IPS-NIHi7 (cell line): ENCODE measurements around the gene BCAN.
A peak's percentile ranks its signal among the peaks of the same experiment; 100 is the strongest.
"Not testable (repeated sequence)": the region's sequence is repeated elsewhere in the genome, so short reads cannot be mapped to it uniquely, and the experiment has no call there.

Experiments
- DNase-seq: peaks from one replicate; pipeline ENCODE4 v3.0.0; 2012; ENCODE audit warnings: mixed read lengths; ENCODE audit errors: extremely low spot score

The BCAN gene

GRCh38 chr1:156641761-156642264, at the start of gene BCAN:
Gene BCAN (plus strand): TSS chr1:156642117. CDS start chr1:156646055, 3,938 bp downstream.
- peak; percentile 84 for DNase-seq

- no peak for DNase-seq
Measured at GRCh38 chr1:156592158-156592909, 49.6 kb upstream of the BCAN start.

GRCh38 chr1:156592910-156593660, 48.8 kb upstream of the BCAN start:
- DNase-seq, result no peak

- DNase-seq, result no peak
Measured at GRCh38 chr1:156593661-156593989, 48.3 kb upstream of the BCAN start.

- no peak for DNase-seq
Measured at GRCh38 chr1:156594190-156594589, 47.7 kb upstream of the BCAN start.

- DNase-seq, result no peak
Measured at GRCh38 chr1:156595016-156595415, 46.9 kb upstream of the BCAN start.

- no peak for DNase-seq
Measured at GRCh38 chr1:156596426-156596825, 45.5 kb upstream of the BCAN start.

GRCh38 chr1:156598125-156598524, 43.8 kb upstream of the BCAN start:
- DNase-seq, result no peak

- no peak for DNase-seq
Measured at GRCh38 chr1:156598731-156599432, 43.0 kb upstream of the BCAN start.

- no peak for DNase-seq
Measured at GRCh38 chr1:156599811-156600210, 42.1 kb upstream of the BCAN start.

GRCh38 chr1:156600733-156601121, 41.2 kb upstream of the BCAN start:
- DNase-seq, result no peak

GRCh38 chr1:156601122-156601830, 40.6 kb upstream of the BCAN start, which contains the start of gene GPATCH4:
Gene GPATCH4 (minus strand): TSS chr1:156601479.
- peak; percentile 82 for DNase-seq

GRCh38 chr1:156601892-156602291, 40.0 kb upstream of the BCAN start:
- DNase-seq, result no peak

GRCh38 chr1:156602557-156602993, 39.3 kb upstream of the BCAN start:
- DNase-seq, result no peak

GRCh38 chr1:156607344-156607743, 34.6 kb upstream of the BCAN start:
- DNase-seq, result not testable (repeated sequence)

- peak; percentile 72 for DNase-seq
Measured at GRCh38 chr1:156608036-156608674, 33.8 kb upstream of the BCAN start.

- DNase-seq, result peak; percentile 48
Measured at GRCh38 chr1:156608981-156609380, 32.9 kb upstream of the BCAN start.

GRCh38 chr1:156610072-156610471, 31.8 kb upstream of the BCAN start:
- not testable (repeated sequence) for DNase-seq

- DNase-seq, result no peak
Measured at GRCh38 chr1:156612666-156613065, 29.3 kb upstream of the BCAN start.

- DNase-seq, result no peak
Measured at GRCh38 chr1:156615946-156616345, 26.0 kb upstream of the BCAN start.

GRCh38 chr1:156616463-156616862, 25.5 kb upstream of the BCAN start:
- DNase-seq, result no peak
